ENCODE data around the gene FAM124A. TPM values are rescaled to one million over a fixed set of nuclear protein-coding genes. Genes with fewer than 3 reads are reported as not detected.

FAM124A gene
- total RNA-seq, 1 donor from 2014 or later, result 3.9 TPM

DNA sequence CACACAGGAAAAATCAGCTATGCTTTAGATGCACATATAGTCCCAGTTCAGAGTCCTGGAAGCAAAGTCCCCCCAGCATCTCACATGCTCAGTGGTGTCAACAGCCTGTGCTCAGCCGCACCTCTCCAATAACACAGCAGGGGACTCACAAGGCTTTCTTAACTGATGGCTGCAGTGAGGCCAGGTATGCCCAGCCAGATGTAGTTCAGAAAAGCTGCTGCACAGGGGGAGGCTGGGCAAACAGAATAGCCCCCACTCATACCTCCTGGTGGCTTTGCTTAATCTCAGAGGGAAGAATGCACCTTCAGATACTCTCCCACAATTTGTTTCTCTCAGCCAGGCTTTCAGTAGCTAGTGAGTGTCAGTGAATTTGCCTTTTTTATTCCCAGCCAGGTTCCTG is 33.4 kb downstream of the FAM124A start:
- intact Hi-C loops (cut with DNase I), result no loop called here
- Histone ChIP-seq H3K36me3 (no peaks in the 10 kb centered on the region), H3K27ac (no peak overlapping the region), H3K4me1 (no peaks in the 10 kb centered on the region), H3K4me3 (no peak overlapping the region), H3K9me3 (no peaks in the 10 kb centered on the region), H3K27me3 (no peaks in the 10 kb centered on the region)
- TF ChIP-seq CTCF (IDR thresholded peaks at IDR 0.05), result no peak
- DNase-seq (no peak), ATAC-seq (no peak)

DNA sequence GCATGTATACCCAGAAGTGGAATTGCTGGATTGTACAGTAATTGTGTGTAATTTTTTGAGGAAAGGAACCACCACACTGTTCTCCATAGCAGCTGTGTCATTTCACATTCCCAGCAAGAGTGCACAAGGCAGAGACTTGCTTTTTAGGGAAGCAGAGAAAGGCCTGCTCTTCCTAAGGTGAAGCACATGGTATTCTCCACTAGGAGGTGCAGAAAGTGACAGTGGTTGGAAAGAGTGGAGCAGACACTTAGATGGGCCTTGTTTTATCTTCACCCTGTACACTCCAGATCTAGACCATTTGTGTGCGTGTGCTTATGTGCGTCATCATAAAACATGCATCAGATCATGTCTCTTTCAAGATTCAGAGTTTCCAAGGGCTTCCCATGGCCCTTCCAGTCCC is 35.0 kb downstream of the FAM124A start:
- TF ChIP-seq CTCF (IDR thresholded peaks at IDR 0.05), result no peak
- Histone ChIP-seq H3K27ac (no peak overlapping the region), H3K4me1 (no peaks in the 10 kb centered on the region), H3K27me3 (no peaks in the 10 kb centered on the region), H3K36me3 (no peaks in the 10 kb centered on the region), H3K9me3 (no peaks in the 10 kb centered on the region), H3K4me3 (no peak overlapping the region)
- DNase-seq (no peak), ATAC-seq (no peak)
- intact Hi-C loops (cut with DNase I), result no loop called here

DNA sequence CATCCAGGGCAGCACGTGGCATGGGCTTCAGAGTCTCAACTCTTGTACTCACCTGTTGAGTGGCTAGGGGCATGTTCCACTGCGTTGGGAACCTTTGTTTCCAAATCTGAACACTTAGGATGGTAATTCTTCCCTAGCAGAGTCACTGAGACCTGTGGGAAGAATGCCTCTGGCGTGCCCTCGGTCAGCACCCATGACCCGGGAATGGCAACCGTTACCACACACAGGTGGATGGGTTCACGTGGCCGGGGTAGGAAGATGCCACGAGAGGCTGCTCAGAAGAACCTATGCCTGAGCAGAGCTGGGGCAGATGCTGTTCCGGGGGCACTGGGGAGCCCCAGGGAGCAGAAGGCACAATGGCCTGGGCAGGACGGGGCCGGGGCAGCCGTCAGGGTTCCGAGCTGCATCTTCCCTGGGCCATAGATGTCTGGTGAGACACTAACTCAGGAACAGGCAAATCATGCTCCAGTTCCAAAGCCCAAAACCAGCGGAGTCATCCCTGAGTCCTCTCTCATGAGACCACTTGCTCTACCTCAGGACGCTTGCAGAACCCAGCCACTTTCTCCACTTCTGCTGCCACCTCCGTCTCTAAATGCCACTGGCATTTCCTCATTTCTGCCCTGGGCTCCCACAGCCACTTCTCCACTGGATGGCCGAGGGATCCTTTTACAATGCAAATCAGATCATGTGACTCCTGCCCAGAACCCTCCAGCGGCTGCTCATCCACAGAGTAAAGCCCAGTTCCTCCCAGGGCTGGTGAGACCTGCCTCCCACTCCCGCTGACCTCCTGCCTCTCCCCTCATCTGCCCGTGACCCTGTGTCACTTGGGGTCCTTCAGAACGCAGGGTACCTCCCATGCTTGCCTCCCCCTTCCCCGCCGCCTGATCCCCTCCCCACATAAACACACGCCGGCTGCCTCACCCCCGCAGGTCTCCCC is 36.7 kb downstream of the FAM124A start:
- no peak for TF ChIP-seq CTCF (IDR thresholded peaks at IDR 0.05)
- Histone ChIP-seq H3K27me3 (no peaks in the 10 kb centered on the region), H3K4me1 (no peaks in the 10 kb centered on the region), H3K36me3 (no peaks in the 10 kb centered on the region), H3K4me3 (no peak overlapping the region), H3K27ac (no peak overlapping the region), H3K9me3 (no peaks in the 10 kb centered on the region)
- intact Hi-C loops (cut with DNase I), result no loop called here
- DNase-seq (no peak), ATAC-seq (peak; percentile 79)

DNA sequence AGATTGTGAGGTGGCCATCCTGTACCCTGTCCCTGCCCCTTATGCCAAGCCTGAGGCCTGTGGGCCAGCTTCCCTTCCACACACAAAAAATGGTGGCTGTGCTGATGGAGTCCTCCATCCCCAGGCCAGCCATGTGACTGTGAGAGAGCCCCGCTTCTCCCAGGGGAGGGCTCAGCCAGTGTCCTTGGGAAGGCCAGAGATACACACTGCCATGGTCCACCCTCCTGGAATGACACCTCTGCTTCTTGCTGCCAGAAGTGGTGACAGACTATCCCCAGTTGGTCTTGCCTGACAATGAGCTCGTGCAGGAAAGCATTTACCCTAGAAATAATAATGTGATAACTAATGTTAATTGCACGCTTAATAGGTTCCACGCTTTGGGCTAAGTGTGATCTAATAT is 38.0 kb downstream of the FAM124A start:
- no peaks in the 10 kb centered on the region for H3K27me3 ChIP-seq
- intact Hi-C loops (cut with DNase I), result no loop called here
- no peak overlapping the region for H3K27ac ChIP-seq
- H3K4me3 ChIP-seq, result no peak overlapping the region
- TF ChIP-seq CTCF (IDR thresholded peaks at IDR 0.05), result no peak
- ATAC-seq, result no peak
- H3K36me3 ChIP-seq, result no peaks in the 10 kb centered on the region
- no peak for DNase-seq
- no peaks in the 10 kb centered on the region for H3K9me3 ChIP-seq
- no peaks in the 10 kb centered on the region for H3K4me1 ChIP-seq

- Histone ChIP-seq H3K9me3 (no peaks in the 10 kb centered on the region), H3K36me3 (no peaks in the 10 kb centered on the region), H3K27me3 (no peaks in the 10 kb centered on the region), H3K4me3 (no peak overlapping the region), H3K27ac (no peak overlapping the region), H3K4me1 (no peaks in the 10 kb centered on the region)
- DNase-seq (no peak), ATAC-seq (no peak)
- intact Hi-C loops (cut with DNase I), result no loop called here
- TF ChIP-seq CTCF (IDR thresholded peaks at IDR 0.05), result no peak
Measured at GRCh38 chr13:51261610-51262249, 39.5 kb downstream of the FAM124A start.

Measured in upper lobe of right lung (tissue), 1 donor.